Activated CD4-positive, CD25-positive, alpha-beta regulatory T cell treated with anti-CD3 and anti-CD28 coated beads, Interleukin-2, amount 50 U/mL, for 24 hours (primary cell): ENCODE measurements around the gene INSR.
"Not testable (repeated sequence)": the region's sequence is repeated elsewhere in the genome, so short reads cannot be mapped to it uniquely, and the experiment has no call there.

Experiments
- ATAC-seq, 2 donors: fragments of 150-1000 bp; cut with Tn5 transposase; one replicate each; pipeline ENCODE4 v1.10.0; 2021; ENCODE audit warnings: mild to moderate bottlenecking in 1 of 2, moderate library complexity in 1 of 2

The INSR gene

GRCh38 chr19:7188698-7189629 is 105.2 kb downstream of the INSR start:
- ATAC-seq = no peak

GRCh38 chr19:7187605-7188339 is 106.4 kb downstream of the INSR start:
- no peak for ATAC-seq

- ATAC-seq = no peak
These were observed 111.7 kb downstream of the INSR start for GRCh38 chr19:7182489-7182888.

- no peak for ATAC-seq
These were observed 114.3 kb downstream of the INSR start for GRCh38 chr19:7179917-7180306.

GRCh38 chr19:7177926-7178325 is 116.3 kb downstream of the INSR start:
- no peak for ATAC-seq

- ATAC-seq = no peak
These were observed 117.4 kb downstream of the INSR start for GRCh38 chr19:7176792-7177191.

- no peak for ATAC-seq
These were observed 121.4 kb downstream of the INSR start for GRCh38 chr19:7172794-7173193.

GRCh38 chr19:7170983-7171382 is 123.2 kb downstream of the INSR start:
- no peak for ATAC-seq

GRCh38 chr19:7168941-7169340 is 125.3 kb downstream of the INSR start:
- ATAC-seq = no peak

GRCh38 chr19:7161292-7161691 is 132.9 kb downstream of the INSR start:
- ATAC-seq = no peak

- no peak for ATAC-seq
These were observed 134.9 kb downstream of the INSR start for GRCh38 chr19:7159105-7159933.

GRCh38 chr19:7153022-7153421 is 141.2 kb downstream of the INSR start:
- ATAC-seq = no peak

- no peak for ATAC-seq
These were observed 141.6 kb downstream of the INSR start for GRCh38 chr19:7152568-7152967.

- no peak for ATAC-seq
These were observed 144.1 kb downstream of the INSR start for GRCh38 chr19:7149956-7150705.

GRCh38 chr19:7147119-7147675 is 147.0 kb downstream of the INSR start:
- not testable (repeated sequence) for ATAC-seq

- ATAC-seq = not testable (repeated sequence)
These were observed 148.1 kb downstream of the INSR start for GRCh38 chr19:7146086-7146485.

- no peak for ATAC-seq
These were observed 148.7 kb downstream of the INSR start for GRCh38 chr19:7145494-7145893.

GRCh38 chr19:7142771-7143170 is 151.4 kb downstream of the INSR start:
- no peak for ATAC-seq

- ATAC-seq = no peak
These were observed 154.1 kb downstream of the INSR start for GRCh38 chr19:7140137-7140536.

- ATAC-seq = no peak
These were observed 155.1 kb downstream of the INSR start for GRCh38 chr19:7139095-7139494.

GRCh38 chr19:7138402-7138801 is 155.8 kb downstream of the INSR start:
- no peak for ATAC-seq

GRCh38 chr19:7137120-7137519 is 157.1 kb downstream of the INSR start:
- no peak for ATAC-seq
